ENCODE measurements around the gene OGFR.

The OGFR gene

DNA sequence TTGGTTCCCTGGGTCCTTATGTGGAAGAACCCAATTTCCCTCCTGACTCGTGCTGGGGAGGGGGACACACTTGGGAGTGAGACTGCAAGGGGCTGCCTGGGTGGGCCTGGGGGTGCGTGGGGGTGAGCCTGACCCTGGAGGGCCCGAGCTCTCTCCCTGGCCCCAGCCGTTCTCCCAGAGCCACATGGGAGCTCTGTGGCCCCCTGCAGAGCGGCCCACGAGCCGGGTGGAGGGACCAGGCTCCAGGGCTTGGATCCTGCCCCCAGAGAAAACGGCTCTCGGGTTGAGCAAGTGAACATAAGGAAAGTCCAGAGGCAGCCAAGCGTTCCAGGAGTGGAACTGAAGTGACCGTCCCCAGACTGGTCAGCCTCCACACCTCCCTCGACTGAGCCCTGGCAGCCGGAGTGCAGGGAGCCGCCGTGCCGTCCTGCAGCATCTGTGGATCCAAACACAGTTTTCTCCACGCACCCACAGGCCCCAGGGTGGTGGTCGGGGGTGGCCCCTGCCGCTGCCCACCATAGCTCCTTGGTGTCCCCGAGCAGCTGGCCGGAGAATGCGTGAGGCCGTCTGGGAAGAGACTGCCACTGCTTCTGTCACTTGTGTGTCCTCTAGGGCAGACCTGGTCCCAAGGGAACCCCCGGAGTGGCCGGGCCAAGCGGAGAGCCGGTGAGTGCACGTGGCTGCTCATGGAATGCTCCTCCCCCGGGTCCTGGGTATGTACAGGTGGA, 22.8 kb downstream of the OGFR start:
- Histone ChIP-seq H3K4me1 (ENCODE audit: control insufficient read depth, low read depth, low read length) (peaks cover 23% of the 10 kb centered on the region), H3K9ac (ENCODE audit: low read length) (no peak overlapping the region), H3K4me3 (ENCODE audit: low read length) (no peak overlapping the region), H3K36me3 (ENCODE audit: control insufficient read depth, low read depth, low read length) (peaks cover 5% of the 10 kb centered on the region), H3K9me3 (ENCODE audit: control insufficient read depth, low read depth, low read length) (no peaks in the 10 kb centered on the region), H3K27ac (ENCODE audit: low read length) (no peak overlapping the region), H3K27me3 (ENCODE audit: control insufficient read depth, insufficient read depth, low read length) (no peaks in the 10 kb centered on the region)

DNA sequence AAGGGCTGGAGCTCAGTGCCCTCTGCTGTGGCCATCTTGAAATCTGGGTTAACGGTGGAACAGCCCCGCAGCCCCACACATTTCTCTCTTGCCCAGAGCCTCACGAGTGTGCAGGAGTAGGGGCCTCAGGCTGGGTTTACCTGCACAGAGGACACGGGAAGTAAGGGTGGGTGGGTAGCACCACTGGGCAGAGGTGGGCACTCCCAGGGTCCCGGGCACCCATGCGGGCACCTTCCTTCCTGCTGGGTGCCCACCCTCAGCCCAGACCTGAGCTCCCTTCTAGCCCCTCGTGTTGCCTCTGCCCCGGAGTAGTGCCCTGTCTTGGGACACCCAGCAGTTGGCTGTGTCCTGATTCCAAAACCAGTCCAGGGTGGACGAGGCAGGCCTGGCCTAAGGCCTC, 23.4 kb downstream of the OGFR start:
- H3K4me1 ChIP-seq (ENCODE audit: control insufficient read depth, low read depth, low read length), result peaks cover 21% of the 10 kb centered on the region
- H3K36me3 ChIP-seq (ENCODE audit: control insufficient read depth, low read depth, low read length), result peaks cover 5% of the 10 kb centered on the region
- no peak overlapping the region for H3K9ac ChIP-seq (ENCODE audit: low read length)
- H3K4me3 ChIP-seq (ENCODE audit: low read length), result no peak overlapping the region
- H3K9me3 ChIP-seq (ENCODE audit: control insufficient read depth, low read depth, low read length), result no peaks in the 10 kb centered on the region
- H3K27me3 ChIP-seq (ENCODE audit: control insufficient read depth, insufficient read depth, low read length), result no peaks in the 10 kb centered on the region
- no peak overlapping the region for H3K27ac ChIP-seq (ENCODE audit: low read length)

DNA sequence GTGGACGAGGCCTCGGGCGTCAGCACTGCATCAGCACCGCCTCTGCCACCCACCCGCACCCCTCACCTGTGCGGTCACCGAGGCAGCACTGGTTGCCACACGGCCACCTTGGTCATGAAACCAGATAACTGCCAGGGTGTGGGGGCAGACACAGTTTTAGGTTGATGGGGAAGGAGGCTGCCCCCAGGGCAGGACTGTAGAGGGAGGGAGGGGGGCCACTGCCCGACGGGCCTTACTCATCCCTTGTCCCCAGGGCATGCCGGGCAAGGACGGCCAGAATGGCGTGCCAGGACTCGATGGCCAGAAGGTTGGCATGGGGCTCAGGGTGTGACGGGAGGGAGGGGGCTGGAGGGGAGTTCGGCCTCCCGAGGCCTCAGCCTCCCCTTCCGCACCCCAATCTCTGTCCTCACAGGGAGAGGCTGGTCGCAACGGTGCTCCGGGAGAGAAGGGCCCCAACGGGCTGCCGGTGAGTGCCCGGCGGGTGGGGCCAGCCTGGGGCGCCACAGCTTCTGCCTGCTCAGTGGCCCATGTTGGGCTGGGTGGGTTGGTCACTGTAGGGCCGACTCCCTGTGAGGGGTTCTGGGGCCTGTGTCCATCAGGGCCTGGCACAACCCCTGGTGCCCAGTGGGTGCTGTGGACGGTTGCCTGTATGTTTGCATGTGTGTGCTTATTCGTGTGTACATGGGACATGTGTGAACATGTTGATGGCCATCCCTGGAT, 24.0 kb downstream of the OGFR start:
- Histone ChIP-seq H3K4me3 (ENCODE audit: low read length) (no peak overlapping the region), H3K27ac (ENCODE audit: low read length) (no peak overlapping the region), H3K36me3 (ENCODE audit: control insufficient read depth, low read depth, low read length) (peaks cover 5% of the 10 kb centered on the region), H3K4me1 (ENCODE audit: control insufficient read depth, low read depth, low read length) (peaks cover 17% of the 10 kb centered on the region), H3K27me3 (ENCODE audit: control insufficient read depth, insufficient read depth, low read length) (no peaks in the 10 kb centered on the region), H3K9me3 (ENCODE audit: control insufficient read depth, low read depth, low read length) (no peaks in the 10 kb centered on the region), H3K9ac (ENCODE audit: low read length) (no peak overlapping the region)

DNA sequence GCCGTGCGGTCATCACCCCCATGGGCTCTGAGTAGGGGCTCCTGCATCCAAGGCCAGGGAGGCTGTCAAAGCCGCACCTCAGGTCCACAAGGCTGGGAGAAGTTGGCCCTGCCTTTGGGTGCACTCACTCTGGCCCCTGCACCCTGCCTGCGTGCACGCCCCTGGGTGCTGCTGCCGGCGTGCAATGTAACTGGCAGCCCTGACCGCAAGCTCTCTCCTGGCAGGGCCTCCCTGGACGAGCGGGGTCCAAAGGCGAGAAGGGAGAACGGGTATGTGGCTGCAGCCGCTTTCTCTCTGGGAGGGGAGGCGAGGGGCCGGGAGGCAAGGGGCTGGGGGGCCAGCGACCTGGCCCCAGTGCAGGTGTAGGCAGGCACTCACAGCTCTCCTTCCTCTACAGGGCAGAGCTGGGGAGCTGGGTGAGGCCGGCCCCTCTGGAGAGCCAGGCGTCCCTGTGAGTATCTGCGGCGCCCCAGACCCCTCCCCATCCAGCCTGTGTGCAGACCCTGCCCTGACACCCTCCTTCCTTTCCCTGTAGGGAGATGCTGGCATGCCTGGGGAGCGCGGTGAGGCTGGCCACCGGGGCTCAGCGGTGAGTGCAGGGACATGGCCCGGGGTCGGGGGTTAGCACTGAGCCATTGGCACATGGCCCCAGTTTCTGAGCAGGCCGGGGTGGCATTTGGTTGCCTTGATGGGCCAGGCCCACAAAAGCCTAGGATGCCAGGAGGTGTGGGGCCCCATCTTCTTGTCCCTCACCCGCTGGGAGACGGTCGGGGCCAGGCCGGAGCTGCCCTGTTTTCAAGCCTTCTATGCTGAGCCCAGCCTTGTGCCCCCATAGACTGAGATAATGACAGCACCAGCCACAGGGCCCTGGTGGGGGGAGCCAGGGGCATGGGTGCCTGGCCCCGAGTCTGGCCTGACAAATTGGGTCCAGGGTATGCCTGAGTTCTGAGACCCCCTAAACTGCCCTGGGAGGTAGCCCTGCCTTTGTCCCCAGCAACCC, 24.9 kb downstream of the OGFR start:
- no peak overlapping the region for H3K9ac ChIP-seq (ENCODE audit: low read length)
- peaks cover 12% of the 10 kb centered on the region for H3K4me1 ChIP-seq (ENCODE audit: control insufficient read depth, low read depth, low read length)
- no peaks in the 10 kb centered on the region for H3K9me3 ChIP-seq (ENCODE audit: control insufficient read depth, low read depth, low read length)
- no peaks in the 10 kb centered on the region for H3K27me3 ChIP-seq (ENCODE audit: control insufficient read depth, insufficient read depth, low read length)
- H3K36me3 ChIP-seq (ENCODE audit: control insufficient read depth, low read depth, low read length), result peaks cover 5% of the 10 kb centered on the region
- no peak overlapping the region for H3K27ac ChIP-seq (ENCODE audit: low read length)
- no peak overlapping the region for H3K4me3 ChIP-seq (ENCODE audit: low read length)

DNA sequence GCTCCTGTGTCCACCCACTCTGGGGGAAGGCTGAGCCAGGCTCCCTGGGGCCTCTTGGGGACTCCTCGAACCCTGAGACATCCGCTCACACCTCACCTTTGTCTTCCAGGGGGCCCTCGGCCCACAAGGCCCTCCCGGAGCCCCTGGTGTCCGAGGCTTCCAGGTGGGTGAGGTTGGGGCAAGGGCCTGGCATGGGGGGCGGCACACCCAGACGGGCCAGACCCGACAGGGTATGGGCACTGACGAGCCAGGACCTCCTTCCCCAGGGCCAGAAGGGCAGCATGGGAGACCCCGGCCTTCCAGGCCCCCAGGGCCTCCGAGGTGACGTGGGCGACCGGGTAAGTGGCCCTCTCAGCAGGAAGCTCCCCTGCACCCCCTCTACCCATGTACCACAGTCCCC, 25.6 kb downstream of the OGFR start:
- Histone ChIP-seq H3K4me1 (ENCODE audit: control insufficient read depth, low read depth, low read length) (peaks cover 10% of the 10 kb centered on the region), H3K36me3 (ENCODE audit: control insufficient read depth, low read depth, low read length) (peaks cover 5% of the 10 kb centered on the region), H3K27me3 (ENCODE audit: control insufficient read depth, insufficient read depth, low read length) (no peaks in the 10 kb centered on the region), H3K9me3 (ENCODE audit: control insufficient read depth, low read depth, low read length) (no peaks in the 10 kb centered on the region), H3K9ac (ENCODE audit: low read length) (no peak overlapping the region), H3K4me3 (ENCODE audit: low read length) (no peak overlapping the region), H3K27ac (ENCODE audit: low read length) (no peak overlapping the region)

DNA sequence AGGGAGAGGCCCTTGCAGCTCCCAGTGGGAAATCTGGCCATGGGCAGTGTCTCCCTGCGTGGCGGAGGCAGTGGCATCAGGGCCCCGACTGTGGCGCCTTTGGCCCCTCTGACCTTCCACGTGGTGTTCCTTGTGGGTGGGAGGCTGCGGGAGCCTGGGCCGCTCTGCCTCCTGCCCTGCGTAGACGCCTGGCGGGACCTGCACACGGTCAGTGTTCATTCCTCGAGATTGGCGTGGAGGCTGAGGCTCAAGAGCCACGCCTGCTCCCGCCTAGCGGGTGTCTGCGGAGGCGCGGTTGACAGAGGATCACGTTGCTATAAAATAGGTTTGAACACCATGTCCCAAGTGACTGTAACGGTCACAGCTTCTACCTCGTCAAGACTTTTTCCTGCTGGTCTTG, 26.2 kb downstream of the OGFR start:
- peaks cover 5% of the 10 kb centered on the region for H3K36me3 ChIP-seq (ENCODE audit: control insufficient read depth, low read depth, low read length)
- H3K27me3 ChIP-seq (ENCODE audit: control insufficient read depth, insufficient read depth, low read length), result no peaks in the 10 kb centered on the region
- H3K27ac ChIP-seq (ENCODE audit: low read length), result no peak overlapping the region
- peaks cover 10% of the 10 kb centered on the region for H3K4me1 ChIP-seq (ENCODE audit: control insufficient read depth, low read depth, low read length)
- H3K9me3 ChIP-seq (ENCODE audit: control insufficient read depth, low read depth, low read length), result no peaks in the 10 kb centered on the region
- H3K4me3 ChIP-seq (ENCODE audit: low read length), result no peak overlapping the region
- no peak overlapping the region for H3K9ac ChIP-seq (ENCODE audit: low read length)

DNA sequence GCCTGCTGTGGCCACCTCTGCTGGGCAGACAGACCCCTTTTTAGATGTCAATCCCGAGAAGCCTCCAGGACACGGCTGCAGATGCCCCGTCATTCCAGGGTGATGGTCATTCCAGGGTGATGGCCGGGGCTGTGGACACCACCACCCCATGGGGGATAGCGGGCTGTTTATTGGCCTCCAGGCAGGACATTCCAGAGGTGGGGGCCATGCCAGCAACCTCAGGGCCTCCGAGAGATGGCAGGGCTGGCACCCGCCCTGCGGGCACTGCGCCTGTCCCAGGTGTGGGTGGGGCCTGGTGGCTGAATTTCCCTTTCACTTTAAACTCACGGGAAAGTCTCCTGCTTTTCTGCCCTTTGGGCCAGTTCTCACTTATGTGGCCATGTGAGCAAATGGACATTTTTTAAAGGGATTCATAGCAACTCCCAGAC, 26.7 kb downstream of the OGFR start:
- no peak overlapping the region for H3K27ac ChIP-seq (ENCODE audit: low read length)
- H3K9me3 ChIP-seq (ENCODE audit: control insufficient read depth, low read depth, low read length), result no peaks in the 10 kb centered on the region
- no peaks in the 10 kb centered on the region for H3K27me3 ChIP-seq (ENCODE audit: control insufficient read depth, insufficient read depth, low read length)
- peaks cover 5% of the 10 kb centered on the region for H3K36me3 ChIP-seq (ENCODE audit: control insufficient read depth, low read depth, low read length)
- H3K4me3 ChIP-seq (ENCODE audit: low read length), result no peak overlapping the region
- H3K9ac ChIP-seq (ENCODE audit: low read length), result no peak overlapping the region
- H3K4me1 ChIP-seq (ENCODE audit: control insufficient read depth, low read depth, low read length), result peaks cover 10% of the 10 kb centered on the region

DNA sequence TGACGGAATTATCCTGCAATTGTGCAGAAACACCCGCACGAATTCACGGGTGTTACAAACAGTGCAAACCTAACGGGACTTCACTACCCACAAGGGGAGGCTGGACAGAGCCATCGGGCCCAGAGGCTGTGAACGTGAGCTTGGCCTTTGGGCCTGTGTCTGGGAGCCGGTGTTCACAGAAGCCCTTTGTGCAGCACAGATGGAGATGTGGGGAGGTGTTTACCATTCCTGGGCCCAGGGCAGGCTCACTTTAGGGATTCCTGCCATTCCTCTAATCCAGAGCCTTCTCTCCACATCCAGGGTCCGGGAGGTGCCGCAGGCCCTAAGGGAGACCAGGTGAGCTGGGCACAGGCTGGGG, 27.2 kb downstream of the OGFR start:
- peaks cover 9% of the 10 kb centered on the region for H3K36me3 ChIP-seq (ENCODE audit: control insufficient read depth, low read depth, low read length)
- H3K27me3 ChIP-seq (ENCODE audit: control insufficient read depth, insufficient read depth, low read length), result no peaks in the 10 kb centered on the region
- H3K9ac ChIP-seq (ENCODE audit: low read length), result no peak overlapping the region
- no peak overlapping the region for H3K4me3 ChIP-seq (ENCODE audit: low read length)
- H3K9me3 ChIP-seq (ENCODE audit: control insufficient read depth, low read depth, low read length), result no peaks in the 10 kb centered on the region
- H3K4me1 ChIP-seq (ENCODE audit: control insufficient read depth, low read depth, low read length), result peaks cover 10% of the 10 kb centered on the region
- H3K27ac ChIP-seq (ENCODE audit: low read length), result no peak overlapping the region

DNA sequence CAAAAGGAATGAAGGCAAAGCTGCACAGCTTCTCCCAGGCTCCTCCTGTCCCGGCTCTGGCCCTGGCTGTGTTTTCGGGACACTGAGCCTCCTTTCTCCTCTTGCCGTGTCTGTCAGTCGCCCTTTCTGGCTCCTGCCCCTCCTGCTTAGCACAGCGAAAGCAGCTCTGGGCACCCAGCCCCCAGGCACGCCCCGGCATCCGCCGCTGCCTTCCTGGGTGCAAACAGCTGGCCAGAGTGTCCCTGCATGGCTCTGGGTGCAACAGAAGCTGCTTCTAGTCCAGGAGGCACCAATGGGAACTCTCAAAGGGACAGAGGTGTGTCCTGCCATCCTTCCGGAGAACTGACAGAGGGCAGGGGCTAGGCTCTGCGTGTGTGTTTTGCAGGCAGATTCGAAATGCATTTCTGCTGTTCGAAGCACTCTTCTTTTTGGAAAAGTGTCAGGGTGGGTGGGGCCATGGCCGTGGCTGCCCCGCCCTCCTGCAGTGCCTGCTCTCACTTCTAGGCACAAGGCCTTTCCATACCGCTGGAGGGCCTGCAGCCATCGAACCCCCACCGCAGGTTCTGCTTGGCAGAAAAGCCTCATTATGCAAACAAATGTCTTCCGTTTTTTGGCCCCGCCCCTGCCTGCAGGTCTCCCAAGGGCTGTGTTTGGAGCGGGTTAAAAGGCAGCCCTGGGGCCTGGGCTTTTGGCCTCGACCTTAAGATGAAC, 27.7 kb downstream of the OGFR start:
- no peaks in the 10 kb centered on the region for H3K27me3 ChIP-seq (ENCODE audit: control insufficient read depth, insufficient read depth, low read length)
- H3K36me3 ChIP-seq (ENCODE audit: control insufficient read depth, low read depth, low read length), result peaks cover 10% of the 10 kb centered on the region
- no peak overlapping the region for H3K4me3 ChIP-seq (ENCODE audit: low read length)
- H3K4me1 ChIP-seq (ENCODE audit: control insufficient read depth, low read depth, low read length), result peaks cover 10% of the 10 kb centered on the region
- no peaks in the 10 kb centered on the region for H3K9me3 ChIP-seq (ENCODE audit: control insufficient read depth, low read depth, low read length)
- no peak overlapping the region for H3K27ac ChIP-seq (ENCODE audit: low read length)
- H3K9ac ChIP-seq (ENCODE audit: low read length), result no peak overlapping the region

DNA sequence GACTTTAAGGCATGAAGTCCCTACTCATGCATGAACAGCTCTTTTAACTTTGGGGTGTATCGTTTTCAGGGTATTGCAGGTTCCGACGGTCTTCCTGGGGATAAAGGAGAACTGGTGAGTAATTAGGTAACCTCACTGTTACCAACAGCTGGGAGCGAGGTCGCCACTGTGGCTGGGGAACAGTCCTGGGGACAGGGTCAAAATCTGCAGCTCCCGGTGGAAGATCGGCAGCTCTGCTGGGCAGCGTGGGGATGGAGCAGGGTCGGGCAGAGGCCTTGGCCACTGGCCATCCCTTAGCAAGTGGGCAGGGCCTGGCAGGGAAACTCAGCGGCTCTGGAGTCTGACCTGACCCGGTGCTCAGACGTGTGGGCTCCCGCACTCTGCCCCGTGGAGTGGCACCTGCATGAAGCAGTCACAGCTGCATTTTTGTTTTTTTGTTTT, 28.3 kb downstream of the OGFR start:
- peaks cover 10% of the 10 kb centered on the region for H3K4me1 ChIP-seq (ENCODE audit: control insufficient read depth, low read depth, low read length)
- peaks cover 5% of the 10 kb centered on the region for H3K36me3 ChIP-seq (ENCODE audit: control insufficient read depth, low read depth, low read length)
- H3K9me3 ChIP-seq (ENCODE audit: control insufficient read depth, low read depth, low read length), result no peaks in the 10 kb centered on the region
- H3K4me3 ChIP-seq (ENCODE audit: low read length), result no peak overlapping the region
- no peak overlapping the region for H3K9ac ChIP-seq (ENCODE audit: low read length)
- no peaks in the 10 kb centered on the region for H3K27me3 ChIP-seq (ENCODE audit: control insufficient read depth, insufficient read depth, low read length)
- H3K27ac ChIP-seq (ENCODE audit: low read length), result no peak overlapping the region

All from iPS-18a (cell line).